Ovary (tissue), 9 donors: ENCODE data around the gene ZNF212. TPM values are rescaled to one million over a fixed set of nuclear protein-coding genes. Genes with fewer than 3 reads are reported as not detected.

Source experiments
- DNase-seq, 5 donors: peaks; one replicate each; pipeline ENCODE4 v3.0.0-alpha.2; 2019 to 2020
- H3K27ac ChIP-seq, 2 donors: fragments of 200-600 bp; one replicate each; pipeline versions ENCODE4 v1.5.1 to v1.8.0; 2019 to 2022
- H3K27me3 ChIP-seq: fragments of 200-600 bp; one replicate; pipeline ENCODE4 v1.8.0; 2022
- H3K36me3 ChIP-seq: fragments of 200-600 bp; sonication (generic); one replicate; pipeline ENCODE4 v1.5.1; 2019
- H3K4me1 ChIP-seq: one replicate; pipeline ENCODE4 v1.8.1; 2013; ENCODE audit warnings: mild to moderate bottlenecking, moderate library complexity; ENCODE audit not compliant: insufficient read depth
- H3K4me3 ChIP-seq: fragments of 200-600 bp; sonication (generic); one replicate; pipeline ENCODE4 v1.5.1; 2017
- H3K9me3 ChIP-seq, 2 donors: fragments of 200-600 bp in 1 of 2; sonication (generic) in 1 of 2; one replicate each; pipeline versions ENCODE4 v1.5.1 to v1.8.1; 2013 to 2019; ENCODE audit warnings: mild to moderate bottlenecking in 1 of 2, moderate library complexity in 1 of 2
- EP300 ChIP-seq: sonication (generic); formaldehyde crosslinking; IDR thresholded peaks from one replicate; pipeline ENCODE4 v1.6.1; 2017; ENCODE audit warnings: antibody characterized with exemption
- POLR2A ChIP-seq: fragments of 450-650 bp; IDR thresholded peaks from one replicate; pipeline ENCODE4 v1.6.1; 2017; ENCODE audit warnings: antibody characterized with exemption, mild to moderate bottlenecking, moderate library complexity
- WGBS, 3 donors: extraction: QIAGEN DNeasy Blood & Tissue Kit in 1 of 3; methylation state at CpG; one replicate each; pipeline versions ENCODE4 v1.1.5 to v1.1.7; 2013 to 2017; 5-methylcytosine and 5-hydroxymethylcytosine counted together
- intact Hi-C, 4 donors: fragments of 100-400 bp; cut with DNase I; formaldehyde crosslinking; loops; one replicate each; pipeline versions ENCODE4 v1.11.0 to v1.15.1; 2022 to 2023
- polyA plus RNA-seq, 2 donors: library from polyadenylated mRNA; stranded (reverse); fragments of 200-250 nt in 1 of 2; fragments of 350-450 nt in 1 of 2; fragmentation: Illumina TruSeq in 1 of 2; extraction: RNeasy Lipid Tissue Mini Kit (QIAGEN cat#74804) in 1 of 2; gene quantifications; one replicate each; pipeline ENCODE4 v1.2.3, GENCODE V29; 2013 to 2014
- total RNA-seq, 7 donors: library from RNA; depleted of rRNA in 2 of 7; stranded (reverse); fragments of >200 nt in 2 of 7; fragmentation: NEBNext Ultra II Directional in 3 of 7; extraction: Animal tissue kit (Norgen Biotek cat#: 25700) in 3 of 7; gene quantifications; one replicate each; pipeline versions ENCODE4 v1.1.0 to v1.2.4, GENCODE V29; 2016 to 2023
- TF ChIP-seq, protein P1 (sequence below), 3 donors: fragments of 450-650 bp in 2 of 3; fragments of 200-600 bp in 1 of 3; IDR thresholded peaks; one replicate each; pipeline versions ENCODE4 v1.5.1 to v1.8.0; 2016 to 2022; ENCODE audit warnings: antibody characterized with exemption in 3 of 3, mild to moderate bottlenecking in 1 of 3
- donor health status: DM: no; HTN: no; CAD: no; lungs with moderate emphysema.
- donor health status: DM: no; HTN: no; CAD: no.
- donor health status: Bipolar disorder and iron deficiency.
- donor health status: DM: yes; HTN: yes; CAD: no.
- donor health status: DM: no; HTN: no; CAD: no.
- donor health status: DM: yes; HTN: yes; CAD: no.

Gene ZNF212
- total and polyA plus RNA-seq, 9 donors: 5.4 to 16.0 (median 11.3) TPM

DNA sequence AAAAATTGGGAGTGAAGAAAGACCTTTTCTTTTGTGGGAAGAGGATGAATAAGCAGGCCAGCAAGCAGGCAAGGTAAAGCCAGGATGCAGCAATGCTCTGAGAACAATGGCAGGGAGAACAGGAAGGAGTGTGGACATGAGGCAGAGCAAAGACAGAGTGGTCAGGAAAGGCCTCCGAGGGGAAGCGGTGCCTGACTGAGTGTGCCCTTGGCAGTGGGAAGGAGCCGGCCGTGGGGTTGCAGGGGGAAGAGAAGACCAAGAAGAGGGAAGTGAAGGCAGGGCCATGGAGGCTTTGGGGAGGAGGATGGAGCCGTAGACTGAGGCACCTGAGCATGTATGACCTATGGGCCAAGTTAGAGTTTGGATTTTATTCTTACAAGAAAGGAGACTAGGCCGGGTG is 21.9 kb upstream of the ZNF212 start:
- Histone ChIP-seq H3K27me3 (no peaks in the 10 kb centered on the region), H3K4me3 (no peak overlapping the region), H3K36me3 (no peaks in the 10 kb centered on the region), H3K27ac (no peak overlapping the region), H3K4me1 (no peaks in the 10 kb centered on the region), H3K9me3 (no peaks in the 10 kb centered on the region)
- intact Hi-C loops: no loop called here
- 88 to 92% (median 90%) methylated on average over 6 of the region's 6 CpGs for WGBS, 3 donors
- TF ChIP-seq, protein P1, sequence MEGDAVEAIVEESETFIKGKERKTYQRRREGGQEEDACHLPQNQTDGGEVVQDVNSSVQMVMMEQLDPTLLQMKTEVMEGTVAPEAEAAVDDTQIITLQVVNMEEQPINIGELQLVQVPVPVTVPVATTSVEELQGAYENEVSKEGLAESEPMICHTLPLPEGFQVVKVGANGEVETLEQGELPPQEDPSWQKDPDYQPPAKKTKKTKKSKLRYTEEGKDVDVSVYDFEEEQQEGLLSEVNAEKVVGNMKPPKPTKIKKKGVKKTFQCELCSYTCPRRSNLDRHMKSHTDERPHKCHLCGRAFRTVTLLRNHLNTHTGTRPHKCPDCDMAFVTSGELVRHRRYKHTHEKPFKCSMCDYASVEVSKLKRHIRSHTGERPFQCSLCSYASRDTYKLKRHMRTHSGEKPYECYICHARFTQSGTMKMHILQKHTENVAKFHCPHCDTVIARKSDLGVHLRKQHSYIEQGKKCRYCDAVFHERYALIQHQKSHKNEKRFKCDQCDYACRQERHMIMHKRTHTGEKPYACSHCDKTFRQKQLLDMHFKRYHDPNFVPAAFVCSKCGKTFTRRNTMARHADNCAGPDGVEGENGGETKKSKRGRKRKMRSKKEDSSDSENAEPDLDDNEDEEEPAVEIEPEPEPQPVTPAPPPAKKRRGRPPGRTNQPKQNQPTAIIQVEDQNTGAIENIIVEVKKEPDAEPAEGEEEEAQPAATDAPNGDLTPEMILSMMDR (IDR thresholded peaks at IDR 0.05): no peak
- TF ChIP-seq POLR2A (no peak), EP300 (no peak)
- no peak for DNase-seq

GRCh38 chr7:149218469-149219420 is 20.7 kb upstream of the ZNF212 start:
- TF ChIP-seq, protein P1 (IDR thresholded peaks at IDR 0.05): no peak
- TF ChIP-seq POLR2A: no peak
- no peak for TF ChIP-seq EP300
- Histone ChIP-seq H3K4me1 (no peaks in the 10 kb centered on the region), H3K9me3 (no peaks in the 10 kb centered on the region), H3K27me3 (no peaks in the 10 kb centered on the region), H3K27ac (no peak overlapping the region), H3K4me3 (no peak overlapping the region), H3K36me3 (no peaks in the 10 kb centered on the region)
- no peak for DNase-seq
- intact Hi-C loops: no loop called here
- WGBS, 3 donors: 85 to 88% (median 85%) methylated on average over 10 of the region's 10 CpGs

DNA sequence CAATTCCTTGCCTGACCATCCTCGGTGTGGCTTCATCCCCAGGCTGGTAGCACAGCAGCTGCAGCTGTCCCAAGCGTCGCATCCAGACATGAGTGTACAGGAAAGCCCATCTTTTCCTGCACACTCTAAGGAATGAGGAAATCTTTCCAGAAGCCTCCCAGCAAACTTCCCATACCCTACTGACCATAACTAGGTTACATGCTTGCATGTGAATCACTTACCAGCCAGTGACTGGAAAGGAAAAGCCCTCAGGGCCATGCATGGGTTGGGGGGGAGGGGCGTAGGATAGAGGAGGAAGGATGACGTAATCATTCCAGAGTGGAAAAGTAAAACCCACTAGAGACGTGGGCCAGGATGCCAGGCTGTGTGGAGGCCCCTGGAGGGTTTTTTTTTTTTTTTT is 18.9 kb upstream of the ZNF212 start:
- H3K27me3 ChIP-seq: no peaks in the 10 kb centered on the region
- TF ChIP-seq, protein P1 (IDR thresholded peaks at IDR 0.05): no peak
- TF ChIP-seq POLR2A (no peak), EP300 (no peak)
- no peak overlapping the region for H3K4me3 ChIP-seq
- H3K36me3 ChIP-seq: no peaks in the 10 kb centered on the region
- no peak for DNase-seq
- no peaks in the 10 kb centered on the region for H3K9me3 ChIP-seq
- 69 to 76% (median 75%) methylated on average over 6 of the region's 6 CpGs for WGBS, 3 donors
- H3K4me1 ChIP-seq: no peaks in the 10 kb centered on the region
- intact Hi-C loops: no loop called here
- H3K27ac ChIP-seq: no peak overlapping the region

DNA sequence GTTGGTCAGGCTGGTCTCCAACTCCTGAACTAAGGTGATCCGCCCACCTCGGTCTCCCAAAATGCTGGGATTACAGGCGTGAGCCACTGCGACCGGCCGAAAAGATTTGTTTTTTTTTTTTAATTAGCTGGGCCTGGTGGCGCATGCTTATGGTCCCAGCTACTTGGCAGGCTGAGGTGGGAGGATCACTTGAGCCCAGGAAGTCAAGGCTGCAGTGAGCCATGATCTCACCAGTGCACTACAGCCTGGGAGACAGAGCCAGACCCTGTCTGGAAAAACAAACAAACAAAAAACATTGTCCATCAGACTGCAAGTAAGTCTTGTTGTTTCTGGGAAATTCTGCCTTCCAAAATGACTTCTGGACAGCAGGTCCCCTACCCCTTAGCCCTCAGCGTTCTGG is 16.3 kb upstream of the ZNF212 start:
- Histone ChIP-seq H3K27ac (no peak overlapping the region), H3K36me3 (no peaks in the 10 kb centered on the region), H3K27me3 (no peaks in the 10 kb centered on the region)

More for the DNA sequence above, 16.3 kb upstream of the ZNF212 start:
- intact Hi-C loops: no loop called here
- TF ChIP-seq EP300 (no peak), POLR2A (no peak)
- TF ChIP-seq, protein P1 (IDR thresholded peaks at IDR 0.05): no peak
- WGBS, 3 donors: 88 to 90% (median 89%) methylated on average over 8 of the region's 8 CpGs
- Histone ChIP-seq H3K4me3 (no peak overlapping the region), H3K9me3 (no peaks in the 10 kb centered on the region), H3K4me1 (no peaks in the 10 kb centered on the region)
- DNase-seq: no peak
